CMK (cell line): Measurements from ENCODE around the gene PSMG4.

Experiments
- DNase-seq: peaks from one replicate; pipeline ENCODE4 v3.0.0-alpha.2; 2010; ENCODE audit warnings: low read depth

PSMG4 gene

DNA sequence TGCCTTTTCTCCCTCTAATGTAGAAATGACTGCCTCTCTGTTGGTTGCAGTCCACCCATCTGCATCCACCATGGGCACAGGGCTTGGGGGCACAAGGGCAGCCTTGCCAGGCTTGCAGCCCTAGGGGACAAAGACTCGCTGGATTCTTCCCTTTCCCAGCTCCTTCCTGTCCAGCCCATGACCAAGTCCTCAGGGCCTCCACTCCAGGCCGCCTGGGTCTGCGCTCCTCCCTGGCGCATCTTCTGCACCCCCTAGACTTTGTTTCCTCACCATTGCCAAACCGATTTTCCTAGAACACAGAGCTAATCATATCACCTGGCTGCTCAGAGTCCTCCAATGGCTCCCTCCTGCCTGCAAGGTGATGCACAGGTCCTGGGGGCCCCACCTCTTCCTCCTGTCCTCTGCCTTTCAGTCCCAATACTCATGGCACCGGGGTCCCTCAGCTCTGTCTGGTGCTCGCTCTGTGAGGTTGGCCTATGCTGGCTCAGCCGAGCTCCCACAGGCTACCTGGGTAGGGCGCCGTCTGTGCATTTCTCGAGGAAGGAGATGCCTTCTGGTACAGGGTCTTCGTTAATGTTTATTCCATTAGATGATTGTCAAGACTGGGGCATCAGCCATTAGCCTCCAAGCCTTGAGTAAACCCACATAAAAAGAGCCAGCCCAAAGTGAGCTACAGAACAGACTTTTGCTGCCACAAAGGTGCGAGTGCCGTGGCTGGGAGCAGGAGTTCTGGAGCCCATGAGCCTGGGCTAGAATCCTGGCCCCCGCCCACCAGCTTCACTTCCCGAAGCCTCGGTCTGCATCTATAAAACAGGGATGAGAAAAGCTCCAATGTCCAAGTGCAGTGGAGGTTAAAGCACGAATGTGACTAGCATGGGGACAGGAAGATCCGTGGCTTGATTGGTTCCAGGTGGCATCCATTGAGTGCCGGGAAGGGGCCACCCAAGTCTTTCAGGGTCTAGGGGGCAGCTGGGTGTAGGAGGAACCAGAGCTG is 17.7 kb downstream of the PSMG4 start:
- no peak for DNase-seq

DNA sequence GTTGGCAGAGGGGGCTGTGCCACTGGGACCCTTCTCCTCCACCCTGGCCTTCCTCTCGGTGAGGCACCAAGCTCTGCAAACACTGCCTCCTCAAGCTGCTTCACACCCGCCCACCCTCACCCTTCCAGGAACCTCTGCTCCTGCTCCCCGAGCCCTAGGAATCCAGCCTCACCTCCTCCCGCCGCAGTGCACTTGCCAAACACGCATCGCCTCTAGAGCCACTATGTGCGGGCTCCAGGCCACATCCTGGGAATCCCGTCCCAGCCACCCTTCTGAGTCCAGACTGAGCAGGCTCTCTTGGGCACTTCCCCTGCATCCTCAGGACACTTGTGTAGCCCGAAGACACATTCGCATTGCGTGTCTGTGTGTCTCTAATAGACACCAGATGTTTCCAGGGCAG is 18.5 kb downstream of the PSMG4 start:
- no peak for DNase-seq

DNA sequence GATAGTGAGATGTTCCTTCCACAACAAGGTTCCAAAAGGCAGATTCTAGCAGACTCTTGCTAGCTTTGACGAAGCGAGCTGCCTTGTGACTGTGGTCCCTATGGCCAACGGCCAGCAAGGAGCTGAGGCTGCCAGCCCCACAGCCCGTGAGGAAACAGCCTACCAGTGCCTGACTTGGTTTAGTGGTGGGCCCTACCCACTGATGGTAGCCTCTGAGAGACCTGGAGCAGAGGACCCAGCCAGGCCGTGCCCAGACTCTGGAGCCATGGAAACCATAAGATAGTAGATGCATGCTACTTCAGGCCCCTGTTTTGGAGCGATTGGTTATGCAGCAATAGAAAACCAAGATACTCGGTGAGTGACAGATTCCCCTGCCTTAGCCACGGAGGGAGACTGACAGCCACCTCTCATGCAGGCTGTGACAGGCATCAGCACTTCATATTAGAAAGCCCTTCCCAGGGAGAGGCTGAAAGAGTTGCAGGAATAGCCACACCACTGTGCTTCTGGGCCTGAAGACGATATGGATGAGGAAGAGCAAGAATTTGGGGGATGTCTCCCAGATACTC is 19.2 kb downstream of the PSMG4 start:
- no peak for DNase-seq

DNA sequence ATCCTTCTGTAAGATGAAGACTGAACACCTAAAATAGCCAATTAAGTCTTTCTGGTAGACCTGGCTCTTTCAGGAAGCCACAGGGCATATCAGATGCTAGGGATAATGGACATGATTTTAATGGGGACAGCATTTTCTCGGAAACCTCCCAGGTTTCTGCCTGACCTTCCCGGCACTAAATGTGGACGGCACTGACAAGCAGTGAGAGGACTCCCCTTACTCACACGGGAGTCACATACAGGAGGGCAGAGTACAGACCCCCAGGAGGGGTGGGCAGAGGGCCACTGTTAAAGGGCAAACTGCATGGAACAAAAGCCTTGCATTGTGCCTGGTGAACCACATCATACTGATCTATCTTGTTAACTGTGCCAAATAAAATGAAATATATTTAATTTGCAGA is 19.9 kb downstream of the PSMG4 start:
- no peak for DNase-seq

DNA sequence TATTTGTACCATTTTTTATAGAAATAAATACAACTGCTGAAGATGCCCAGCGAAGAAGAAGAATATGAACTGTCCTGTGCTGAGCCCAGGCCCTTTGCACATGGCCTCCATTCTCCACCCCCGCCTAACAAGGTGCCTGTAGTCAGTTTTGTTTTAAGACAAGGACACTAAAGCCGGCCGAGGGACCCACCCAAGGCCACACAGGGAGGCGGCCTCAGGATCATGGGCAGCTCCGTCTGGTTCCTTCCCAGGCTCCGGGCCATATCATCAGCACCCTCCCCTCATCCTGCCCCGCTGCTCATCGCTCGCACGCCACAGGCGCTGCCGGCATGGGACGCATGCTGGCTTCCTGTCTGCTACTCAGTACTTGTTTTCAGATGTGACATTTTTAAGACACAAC is 21.3 kb downstream of the PSMG4 start:
- no peak for DNase-seq

DNA sequence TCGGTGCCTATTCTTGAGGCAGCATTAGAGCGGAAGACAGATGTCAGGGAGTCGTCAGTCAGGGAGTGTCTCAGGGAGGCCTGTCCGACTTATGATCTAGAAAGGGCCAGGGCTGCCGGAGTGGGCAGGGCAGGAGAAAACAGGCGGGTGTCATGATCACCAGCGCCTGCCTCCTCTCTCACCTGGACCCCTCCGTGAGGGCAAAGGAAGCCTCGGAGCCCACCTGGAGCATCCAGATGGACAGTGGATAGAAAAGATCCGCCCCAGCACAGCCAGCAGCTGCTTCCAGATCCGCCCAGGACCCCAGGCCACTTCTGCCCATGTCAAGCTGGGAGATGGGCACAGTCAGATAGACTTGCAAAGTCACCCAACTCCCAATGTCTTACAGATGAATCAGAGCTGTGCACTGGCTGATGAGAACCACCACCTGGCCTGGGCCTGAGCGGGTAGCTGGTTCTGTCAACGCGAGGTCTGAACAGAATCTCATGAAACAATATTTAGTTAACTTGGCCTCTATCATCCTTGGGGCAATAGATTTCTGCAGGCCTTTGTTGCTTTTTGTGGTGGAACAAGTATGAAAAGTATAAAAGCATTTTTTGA is 22.2 kb downstream of the PSMG4 start:
- no peak for DNase-seq

DNA sequence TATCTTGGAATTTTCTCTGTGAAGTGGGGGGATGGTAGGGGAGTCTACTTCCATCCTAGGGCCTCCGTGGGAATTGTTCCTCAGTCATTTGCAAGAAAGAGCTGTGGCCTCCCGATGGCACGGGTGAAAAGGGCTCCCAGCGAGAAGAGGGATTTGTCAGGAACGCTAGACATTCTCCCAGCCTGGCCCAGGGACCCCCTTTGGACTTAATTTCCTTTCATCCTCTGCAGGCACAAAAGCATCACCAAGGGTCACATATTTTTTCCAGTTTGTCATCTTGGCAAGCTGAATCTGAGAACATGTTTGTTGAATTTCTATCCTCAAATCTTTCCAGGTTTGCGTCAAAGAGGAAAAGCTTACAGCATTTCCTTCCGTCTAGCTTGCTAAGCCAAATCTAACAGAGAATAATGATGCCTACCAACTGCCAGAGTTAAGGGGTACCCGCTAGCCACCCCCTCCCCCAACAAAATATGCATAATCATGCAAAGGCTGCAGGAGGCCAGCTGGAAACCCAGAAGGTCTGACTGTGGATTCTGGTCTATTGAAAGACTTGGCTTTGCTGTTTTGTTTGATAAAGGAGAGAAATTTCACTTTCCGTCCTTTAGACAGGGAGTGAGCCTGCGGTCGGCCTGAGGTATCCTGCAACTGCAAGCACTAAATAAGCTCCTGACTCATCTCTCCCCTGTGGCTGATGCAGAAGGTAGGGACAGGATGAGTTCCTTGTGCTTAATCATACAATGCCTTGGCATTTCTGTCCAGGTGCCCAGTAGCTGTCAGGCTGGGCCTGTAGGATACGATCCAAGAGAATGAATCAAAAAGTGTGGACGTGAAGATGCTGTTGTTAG is 23.1 kb downstream of the PSMG4 start:
- no peak for DNase-seq

DNA sequence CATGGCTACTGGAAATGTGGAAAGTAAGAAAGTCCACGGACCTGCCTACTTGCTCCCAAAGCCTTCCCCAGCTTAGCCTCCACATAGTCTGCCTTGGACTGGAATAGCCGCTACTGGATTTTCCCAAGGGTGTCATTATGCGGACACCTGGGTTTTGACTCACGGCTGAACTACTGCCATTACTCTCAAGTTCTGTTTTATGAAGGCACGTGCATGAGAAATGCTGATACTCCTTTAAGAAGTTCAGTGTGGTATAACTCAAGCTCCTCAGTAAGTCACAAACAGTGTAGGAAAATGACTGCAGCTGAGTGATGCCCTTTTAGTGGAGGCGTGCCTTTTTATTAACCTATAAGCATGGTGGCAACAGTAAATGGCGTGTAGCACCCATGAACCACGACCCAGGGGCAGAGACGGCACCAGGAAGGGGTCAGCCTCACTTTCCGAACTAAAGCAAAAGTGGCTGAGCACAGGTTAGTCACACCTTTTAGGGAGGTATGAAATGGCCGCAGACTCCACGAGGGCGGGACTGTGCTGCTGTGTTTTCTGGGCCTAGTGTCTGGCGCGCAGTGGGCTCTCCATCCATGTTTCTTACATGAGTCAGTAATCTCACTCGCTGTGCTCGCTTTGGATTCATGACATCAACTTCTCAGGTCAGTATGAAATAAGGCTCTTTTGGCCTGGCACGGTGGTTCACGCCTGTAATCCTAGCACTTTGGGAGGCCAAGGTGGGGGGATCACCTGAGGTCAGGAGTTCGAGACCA is 23.9 kb downstream of the PSMG4 start:
- DNase-seq: no peak

DNA sequence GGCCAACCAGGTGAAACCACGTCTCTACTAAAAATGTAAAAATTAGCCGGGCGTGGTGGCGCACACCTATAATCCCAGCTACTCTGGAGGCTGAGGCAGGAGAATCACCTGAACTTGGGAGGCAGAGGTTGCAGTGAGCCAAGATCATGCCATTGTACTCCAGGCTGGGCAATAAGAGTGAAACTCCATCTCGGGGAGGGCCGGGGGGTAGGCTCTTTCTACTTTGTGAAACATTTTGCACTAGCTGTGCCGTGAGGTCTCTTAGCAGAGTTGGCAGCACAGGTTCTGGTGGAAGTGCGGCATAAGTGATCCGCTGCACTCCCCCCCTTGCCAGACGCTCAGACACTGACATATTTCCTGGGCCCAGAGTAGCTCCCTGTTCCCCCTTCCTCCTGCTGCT is 24.5 kb downstream of the PSMG4 start:
- DNase-seq: no peak

DNA sequence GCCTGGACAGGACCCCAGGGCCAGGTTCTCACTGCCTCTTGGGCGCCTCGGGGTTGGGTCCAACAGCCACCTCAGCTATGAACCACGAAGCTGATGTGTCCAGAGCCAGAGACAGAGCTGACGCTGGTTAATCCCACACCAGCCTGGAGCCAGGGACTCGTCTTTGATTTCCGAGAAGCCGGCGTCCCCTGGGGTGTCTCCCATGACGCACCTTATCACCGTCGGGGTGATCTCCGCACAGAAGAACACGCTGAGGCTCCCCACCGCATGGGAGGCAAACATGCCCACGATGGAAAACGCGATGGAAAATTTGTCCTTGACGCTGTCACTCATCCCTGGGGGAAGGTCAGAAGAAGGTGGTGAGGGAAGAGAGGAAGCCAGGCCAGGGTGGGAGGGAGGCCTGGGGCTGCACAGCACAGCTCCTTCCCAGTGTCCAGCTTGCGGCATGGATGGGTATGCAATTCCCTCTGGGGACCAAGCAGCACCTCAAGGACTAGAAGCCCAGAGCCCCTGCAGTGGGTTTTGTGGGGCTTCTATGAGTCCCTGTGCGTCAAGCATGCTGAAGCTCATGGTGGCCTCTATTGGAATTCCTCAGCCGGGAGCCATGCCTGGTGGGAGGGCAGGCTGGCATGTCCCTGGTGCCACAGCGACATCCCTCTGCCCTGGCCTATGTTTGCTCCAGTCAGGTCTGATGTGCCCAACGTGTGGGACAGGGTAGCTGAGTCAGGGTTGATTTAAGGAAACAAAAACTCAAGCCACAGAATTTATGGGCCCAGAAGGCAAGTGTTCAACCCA is 25.1 kb downstream of the PSMG4 start:
- DNase-seq: no peak

DNA sequence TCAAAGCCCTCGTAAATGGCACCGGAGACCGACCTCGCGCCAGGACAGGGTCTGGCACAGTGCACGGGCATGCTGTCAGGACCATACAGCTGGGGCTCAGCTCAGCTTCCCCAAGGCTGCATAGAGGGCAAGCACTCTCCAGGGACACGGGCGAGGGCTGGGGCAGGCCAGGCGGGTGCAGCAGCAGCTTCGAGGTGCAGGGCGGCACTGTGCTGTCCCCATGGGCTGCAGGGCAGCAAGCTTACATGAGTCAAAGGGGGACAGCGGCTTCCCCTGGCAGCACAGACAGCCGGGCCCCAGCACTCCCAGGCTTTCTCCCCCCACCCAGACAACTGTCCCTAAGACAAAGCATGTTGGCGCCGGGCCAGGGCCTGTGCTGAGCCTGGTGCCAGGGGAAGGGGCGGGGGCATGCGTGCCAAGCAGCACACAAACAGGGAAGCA is 25.7 kb downstream of the PSMG4 start:
- DNase-seq: no peak

DNA sequence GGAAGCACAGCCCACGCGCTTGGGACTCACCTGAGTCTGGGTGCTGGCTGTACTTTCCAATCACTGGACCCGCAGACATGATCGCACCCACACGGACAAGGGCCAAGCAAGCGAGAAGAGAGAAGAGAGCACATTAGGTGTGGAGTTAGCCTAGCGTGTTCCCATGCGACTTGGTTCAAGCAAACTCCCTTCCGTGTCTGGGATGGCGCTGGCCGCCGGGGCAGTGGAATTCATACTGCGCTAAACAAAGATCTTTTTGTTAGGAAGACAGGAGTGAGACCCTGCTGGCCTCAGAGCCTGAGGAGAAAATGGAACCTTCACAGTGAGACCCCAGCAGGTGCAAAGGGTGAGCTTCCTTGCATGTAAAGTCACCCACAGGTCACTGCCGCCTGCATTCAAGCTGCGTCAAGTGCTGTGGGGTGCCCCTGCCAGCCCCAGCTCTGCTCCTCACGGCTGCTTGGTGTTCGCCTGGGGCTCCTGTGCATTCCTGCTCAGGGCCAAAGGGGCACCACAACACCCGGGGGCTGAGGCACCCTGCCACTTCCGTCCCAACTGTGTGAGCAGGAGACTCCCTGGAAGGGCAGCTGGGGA is 26.4 kb downstream of the PSMG4 start:
- no peak for DNase-seq

DNA sequence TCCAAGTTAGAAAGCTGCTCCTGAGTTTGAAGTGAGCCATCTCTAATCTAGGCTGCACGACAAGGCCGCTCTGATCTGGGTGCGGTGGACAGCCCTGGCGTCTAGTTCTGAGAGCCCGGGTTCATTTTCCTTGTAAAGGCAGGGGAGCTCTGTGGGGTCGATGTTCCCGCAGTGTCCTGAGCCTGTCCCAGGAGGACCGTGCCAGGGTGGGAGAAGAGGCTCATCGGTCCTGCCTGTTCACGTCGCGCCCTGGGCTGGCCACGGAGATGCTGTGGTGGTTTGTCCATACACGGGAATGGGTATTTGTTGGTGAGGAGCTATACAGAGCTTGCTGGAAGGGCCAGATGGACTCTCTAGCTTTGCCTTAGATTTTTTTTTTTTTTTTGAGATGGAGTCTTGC is 27.0 kb downstream of the PSMG4 start:
- no peak for DNase-seq

DNA sequence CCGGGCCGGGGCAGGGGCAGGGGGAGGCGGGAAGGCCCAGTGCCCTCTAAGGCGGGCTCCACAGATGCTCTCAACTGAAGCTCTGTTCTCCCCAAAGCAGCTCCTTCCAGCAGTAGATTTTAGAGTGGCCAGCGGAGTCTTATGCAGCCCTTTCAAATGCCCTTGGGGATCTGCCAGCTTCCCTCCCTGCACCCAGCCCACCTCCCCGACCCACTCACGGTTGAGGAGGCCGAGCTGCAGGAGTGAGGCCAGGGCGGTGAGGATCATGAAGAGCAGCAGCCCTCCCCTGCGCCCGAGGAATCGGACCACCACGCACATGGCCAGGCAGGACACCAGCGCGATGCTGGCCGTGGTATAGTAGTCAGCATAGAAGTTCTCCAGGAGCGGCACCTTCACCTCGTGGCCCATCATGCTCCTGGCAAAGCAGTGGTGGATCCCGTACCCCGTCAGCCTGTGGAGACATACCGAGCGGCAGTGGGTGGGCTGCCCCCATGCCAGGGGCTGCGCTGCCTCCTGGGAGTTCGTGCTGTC is 28.0 kb downstream of the PSMG4 start:
- no peak for DNase-seq

DNA sequence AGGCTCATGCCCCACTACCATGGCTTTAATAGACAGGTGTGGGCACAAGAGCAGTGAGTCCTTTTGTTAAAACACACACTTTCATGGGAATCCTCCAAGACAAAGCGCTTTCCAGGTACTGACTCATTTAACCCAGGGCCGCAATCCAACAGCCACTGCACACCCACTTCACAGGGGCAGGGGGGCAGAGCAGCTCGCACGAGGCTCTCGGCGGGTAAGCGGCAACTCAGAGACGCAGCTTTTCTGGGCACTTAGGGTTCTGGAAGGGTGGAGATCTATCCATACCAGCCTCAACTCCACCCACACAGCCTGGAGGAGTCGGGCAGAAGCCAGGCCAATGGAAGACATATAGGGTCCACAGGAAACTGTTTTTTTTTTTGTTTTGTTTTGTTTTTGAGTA is 28.6 kb downstream of the PSMG4 start:
- DNase-seq: no peak

DNA sequence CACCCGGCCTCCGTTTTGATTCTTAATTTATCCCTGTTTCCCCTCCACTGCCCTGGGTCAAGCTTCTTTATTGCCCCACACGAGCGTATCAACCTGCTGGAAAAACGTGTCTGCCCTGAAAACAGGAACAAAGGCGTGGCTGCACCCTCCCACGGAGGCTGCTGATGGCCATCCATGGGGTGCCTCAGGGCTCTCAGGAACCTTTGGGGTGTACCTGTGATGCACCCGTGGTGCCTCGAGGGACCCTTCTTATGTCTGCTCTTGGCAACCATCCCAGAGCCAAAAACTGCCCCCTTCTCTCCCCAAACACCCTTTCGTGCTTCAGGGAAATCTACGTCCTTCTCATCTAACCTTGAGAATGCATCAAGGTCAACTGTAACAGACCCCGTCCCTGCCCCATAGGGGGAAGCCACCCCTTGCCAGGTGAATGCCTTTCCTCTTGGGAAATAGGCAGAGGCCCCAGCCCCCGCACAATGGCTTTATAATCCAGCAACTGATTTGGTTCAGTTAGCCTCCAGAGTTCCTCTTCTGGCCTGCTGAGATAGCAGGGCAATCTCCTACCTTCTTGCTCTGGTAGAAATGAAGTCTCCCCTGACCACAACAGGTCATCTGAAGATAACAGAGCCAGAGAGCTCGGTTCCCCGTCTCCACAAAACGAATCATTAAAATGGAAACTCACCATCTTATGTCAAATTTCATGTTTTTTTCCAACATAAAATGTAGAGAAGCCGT is 29.4 kb downstream of the PSMG4 start:
- peak; percentile 80 for DNase-seq

DNA sequence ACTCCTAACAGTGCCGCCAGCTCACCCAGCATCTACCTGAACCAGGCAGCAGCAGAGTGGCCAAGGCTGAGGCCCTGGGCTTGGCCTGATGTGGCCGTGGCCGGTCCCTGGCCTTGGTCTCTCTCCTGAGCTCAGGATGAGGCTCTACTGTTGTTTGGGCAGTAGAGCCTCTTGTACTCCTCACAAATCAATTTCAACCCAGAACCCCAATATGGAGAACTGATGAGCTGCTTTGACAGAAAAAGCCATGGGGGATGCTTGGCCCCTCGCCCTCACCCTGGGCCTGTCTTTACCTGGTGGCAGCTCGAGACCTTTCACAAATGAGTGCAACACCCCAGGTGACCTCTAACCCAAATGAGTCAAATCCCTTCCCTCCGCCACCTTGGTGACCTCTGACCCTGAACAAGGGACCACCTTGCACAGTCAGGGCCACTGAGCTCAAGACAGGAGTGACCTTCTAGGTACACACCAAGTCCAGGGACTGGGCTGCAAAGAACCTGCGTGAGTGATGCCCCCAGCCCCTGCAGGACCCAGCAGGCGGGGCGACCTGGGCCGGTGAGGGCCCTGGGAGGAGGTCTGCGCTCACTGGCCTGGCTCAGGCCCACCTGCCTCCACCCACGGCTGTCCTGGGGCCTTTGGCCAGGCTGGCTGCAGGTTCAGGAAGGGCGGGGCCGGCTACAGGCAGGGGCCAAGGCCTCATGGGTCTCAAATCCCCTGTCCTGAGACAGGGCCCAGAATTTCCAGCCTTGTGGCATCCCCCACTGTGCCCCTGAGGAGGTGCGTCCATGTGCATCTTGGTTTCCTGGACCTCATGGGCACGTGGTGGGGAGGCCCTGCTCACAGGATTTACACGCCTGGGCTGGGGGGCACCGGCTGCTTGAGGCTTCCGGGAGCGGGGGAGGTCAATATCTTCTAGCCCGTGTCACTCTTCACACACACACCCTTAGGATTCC is 30.2 kb downstream of the PSMG4 start:
- DNase-seq: no peak

DNA sequence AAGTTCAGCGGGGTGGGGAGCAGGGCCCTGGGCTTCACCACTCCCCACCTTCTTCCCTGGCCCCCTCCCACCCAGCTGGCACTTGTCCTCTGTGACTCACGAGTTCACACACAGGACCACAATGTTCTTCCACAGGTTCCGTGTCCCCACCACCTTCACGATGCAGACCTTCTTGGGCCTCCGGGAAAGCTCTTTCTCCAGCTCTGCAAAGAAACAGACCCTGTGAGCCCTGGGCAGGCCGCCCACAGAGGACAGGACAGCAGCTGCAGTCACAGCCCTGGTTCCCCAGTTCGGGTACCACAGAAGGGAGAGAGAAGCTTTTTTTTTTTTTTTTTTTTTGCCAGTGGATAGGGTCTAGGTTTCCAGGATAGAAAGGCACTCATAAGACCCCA is 30.9 kb downstream of the PSMG4 start:
- no peak for DNase-seq
